CD4-positive, alpha-beta memory T cell (primary cell): ENCODE data around the gene MOCS1. TPM values are rescaled to one million over a fixed set of nuclear protein-coding genes. Genes with fewer than 3 reads are reported as not detected.

Source experiments
- CTCF ChIA-PET: fragments of 350-600 bp; sonication (Branson Sonifier 250); formaldehyde crosslinking; loops from one replicate; lab custom pipeline; 2021; ENCODE audit warnings: inconsistent platforms; ENCODE audit not compliant: partially characterized antibody; lab: Charles Lee
- POLR2A ChIA-PET: fragments of 350-600 bp; sonication (Branson Sonifier 250); formaldehyde crosslinking; loops from one replicate; lab custom pipeline; 2021; ENCODE audit not compliant: partially characterized antibody; lab: Charles Lee
- DNase-seq, 5 donors: peaks; one replicate each; pipeline versions ENCODE4 v3.0.0 to v3.0.0-alpha.2; 2020 to 2022; ENCODE audit warnings: mixed read lengths in 1 of 5
- H3K27ac ChIP-seq: one replicate; pipeline ENCODE4 v1.7.0; 2013; ENCODE audit warnings: low read depth, low read length
- H3K27me3 ChIP-seq: 2 replicates; pipeline ENCODE4 v1.7.0; 2013; ENCODE audit warnings: mild to moderate bottlenecking, low read length, moderate library complexity; ENCODE audit not compliant: insufficient read depth
- H3K36me3 ChIP-seq: 2 replicates; pipeline ENCODE4 v1.7.0; 2013; ENCODE audit warnings: mild to moderate bottlenecking, low read length, moderate library complexity; ENCODE audit not compliant: insufficient read depth
- H3K4me1 ChIP-seq: 2 replicates; pipeline ENCODE4 v1.7.0; 2013; ENCODE audit warnings: mild to moderate bottlenecking, low read length, moderate library complexity; ENCODE audit not compliant: insufficient read depth
- H3K4me3 ChIP-seq, 2 donors: one replicate each; pipeline ENCODE4 v1.7.0; 2013; ENCODE audit warnings: low read length in 2 of 2, mild to moderate bottlenecking in 1 of 2
- H3K9me3 ChIP-seq, 2 donors: one replicate each; pipeline ENCODE4 v1.7.0; 2013; ENCODE audit warnings: low read length in 2 of 2, control low read depth in 1 of 2; ENCODE audit not compliant: control insufficient read depth in 1 of 2
- H3K27ac Mint-ChIP-seq, 7 donors: one replicate each; pipeline ENCODE4 v1.8.0; 2020 to 2021; ENCODE audit warnings: mixed read lengths in 7 of 7, mild to moderate bottlenecking in 6 of 7, inconsistent platforms in 3 of 7, moderate library complexity in 3 of 7
- H3K27me3 Mint-ChIP-seq, 2 donors: one replicate each; pipeline ENCODE4 v1.8.0; 2020 to 2021; ENCODE audit warnings: mixed read lengths in 2 of 2
- H3K36me3 Mint-ChIP-seq, 2 donors: one replicate each; pipeline ENCODE4 v1.8.0; 2020 to 2021; ENCODE audit warnings: mixed read lengths in 2 of 2, inconsistent platforms in 1 of 2, mild to moderate bottlenecking in 1 of 2
- H3K4me1 Mint-ChIP-seq, 4 donors: one replicate each; pipeline ENCODE4 v1.8.0; 2020 to 2021; ENCODE audit warnings: mixed read lengths in 4 of 4, mild to moderate bottlenecking in 1 of 4
- H3K4me3 Mint-ChIP-seq, 8 donors: one replicate each; pipeline ENCODE4 v1.8.0; 2020 to 2021; ENCODE audit warnings: mixed read lengths in 8 of 8, mild to moderate bottlenecking in 7 of 8, moderate library complexity in 6 of 8, inconsistent platforms in 3 of 8
- H3K9me3 Mint-ChIP-seq, 8 donors: one replicate each; pipeline ENCODE4 v1.8.0; 2020 to 2021; ENCODE audit warnings: mixed read lengths in 8 of 8, mild to moderate bottlenecking in 5 of 8, inconsistent platforms in 3 of 8, moderate library complexity in 1 of 8
- intact Hi-C: fragments of 100-400 bp; cut with micrococcal nuclease; formaldehyde crosslinking; loops from one replicate; pipeline ENCODE4 v1.15.1; 2023
- polyA plus RNA-seq, 2 donors: library from polyadenylated mRNA; unstranded; fragments of 300-500 nt; fragmentation: Illumina TruSeq; gene quantifications; one replicate each; pipeline ENCODE4 v1.2.3, GENCODE V29; 2021
- total RNA-seq, 2 experiments: library from RNA; stranded (reverse); gene quantifications; one replicate each; pipeline ENCODE4 v1.2.3, GENCODE V29; 2021

The MOCS1 gene
- total and polyA plus RNA-seq, 4 experiments from 2014 or later = 0.11 to 0.80 (median 0.36) TPM

GRCh38 chr6:39902786-39903465, 31.3 kb downstream of the MOCS1 start:
- no peak for DNase-seq
- ChIA-PET POLR2A (no interaction called here), CTCF (no interaction called here)
- Mint-ChIP-seq H3K27ac (no peak overlapping the region), H3K36me3 (no peaks in the 10 kb centered on the region), H3K9me3 (peaks cover 0 to 2% (median 0%) of the 10 kb centered on the region in 8 donors), H3K27me3 (peaks cover 4 to 9% of the 10 kb centered on the region in 2 donors), H3K4me1 (no peaks in the 10 kb centered on the region), H3K4me3 (no peak overlapping the region)
- Histone ChIP-seq H3K36me3 (no peaks in the 10 kb centered on the region), H3K27me3 (no peaks in the 10 kb centered on the region), H3K4me3 (no peak overlapping the region), H3K4me1 (no peaks in the 10 kb centered on the region), H3K27ac (no peak overlapping the region), H3K9me3 (no peaks in the 10 kb centered on the region)
- intact Hi-C loops = no loop called here

- ChIA-PET POLR2A (no interaction called here), CTCF (no interaction called here)
- H3K4me3 Mint-ChIP-seq = no peak overlapping the region
Measured at GRCh38 chr6:39902136-39902535, 32.1 kb downstream of the MOCS1 start.

GRCh38 chr6:39901670-39902069, 32.6 kb downstream of the MOCS1 start:
- Mint-ChIP-seq H3K4me1 (no peaks in the 10 kb centered on the region), H3K4me3 (no peak overlapping the region), H3K36me3 (no peaks in the 10 kb centered on the region), H3K9me3 (peaks cover 0 to 2% (median 0%) of the 10 kb centered on the region in 8 donors), H3K27ac (no peak overlapping the region), H3K27me3 (peaks cover 5 to 9% of the 10 kb centered on the region in 2 donors)
- ChIA-PET POLR2A (no interaction called here), CTCF (no interaction called here)
- DNase-seq = no peak
- H3K9me3 ChIP-seq = no peaks in the 10 kb centered on the region
- no peaks in the 10 kb centered on the region for H3K27me3 ChIP-seq
- no peaks in the 10 kb centered on the region for H3K4me1 ChIP-seq
- H3K27ac ChIP-seq = no peak overlapping the region
- H3K36me3 ChIP-seq = no peaks in the 10 kb centered on the region
- intact Hi-C loops = no loop called here
- H3K4me3 ChIP-seq = no peak overlapping the region

More at GRCh38 chr6:39902136-39902535, 32.1 kb downstream of the MOCS1 start:
- no peaks in the 10 kb centered on the region for H3K9me3 ChIP-seq
- no peak for DNase-seq
- Mint-ChIP-seq H3K9me3 (peaks cover 0 to 2% (median 0%) of the 10 kb centered on the region in 8 donors), H3K4me1 (no peaks in the 10 kb centered on the region), H3K27ac (no peak overlapping the region), H3K36me3 (no peaks in the 10 kb centered on the region), H3K27me3 (peaks cover 4 to 9% of the 10 kb centered on the region in 2 donors)
- H3K4me3 ChIP-seq = no peak overlapping the region
- no peaks in the 10 kb centered on the region for H3K27me3 ChIP-seq
- H3K36me3 ChIP-seq = no peaks in the 10 kb centered on the region
- no peak overlapping the region for H3K27ac ChIP-seq
- H3K4me1 ChIP-seq = no peaks in the 10 kb centered on the region
- intact Hi-C loops = no loop called here

GRCh38 chr6:39901116-39901655, 33.1 kb downstream of the MOCS1 start:
- CTCF ChIA-PET = no interaction called here
- POLR2A ChIA-PET = no interaction called here

GRCh38 chr6:39899554-39900295, 34.5 kb downstream of the MOCS1 start:
- intact Hi-C loops = no loop called here

More at GRCh38 chr6:39901116-39901655, 33.1 kb downstream of the MOCS1 start:
- peak overlapping the region in 1 of 7 donors; percentile 14 for H3K27ac Mint-ChIP-seq
- Histone ChIP-seq H3K4me3 (no peak overlapping the region), H3K9me3 (no peaks in the 10 kb centered on the region), H3K27ac (no peak overlapping the region), H3K27me3 (no peaks in the 10 kb centered on the region), H3K4me1 (no peaks in the 10 kb centered on the region), H3K36me3 (no peaks in the 10 kb centered on the region)
- H3K4me3 Mint-ChIP-seq = no peak overlapping the region
- H3K36me3 Mint-ChIP-seq = no peaks in the 10 kb centered on the region
- no peaks in the 10 kb centered on the region for H3K4me1 Mint-ChIP-seq
- no peak for DNase-seq
- peaks cover 0 to 2% (median 0%) of the 10 kb centered on the region in 8 donors for H3K9me3 Mint-ChIP-seq
- intact Hi-C loops = no loop called here
- H3K27me3 Mint-ChIP-seq = peaks cover 5 to 9% of the 10 kb centered on the region in 2 donors

GRCh38 chr6:39898625-39899024, 35.6 kb downstream of the MOCS1 start:
- no peak for DNase-seq
- no peaks in the 10 kb centered on the region for H3K9me3 ChIP-seq
- H3K4me1 ChIP-seq = no peaks in the 10 kb centered on the region
- H3K27me3 Mint-ChIP-seq = peaks cover 5 to 9% of the 10 kb centered on the region in 2 donors
- no peak overlapping the region for H3K4me3 ChIP-seq
- H3K9me3 Mint-ChIP-seq = peaks cover 0 to 2% (median 0%) of the 10 kb centered on the region in 8 donors
- H3K36me3 ChIP-seq = no peaks in the 10 kb centered on the region
- H3K27me3 ChIP-seq = no peaks in the 10 kb centered on the region
- CTCF ChIA-PET = no interaction called here
- POLR2A ChIA-PET = no interaction called here
- no peak overlapping the region for H3K27ac ChIP-seq
- no peaks in the 10 kb centered on the region for H3K36me3 Mint-ChIP-seq
- intact Hi-C loops = no loop called here
- H3K4me1 Mint-ChIP-seq = no peaks in the 10 kb centered on the region
- H3K4me3 Mint-ChIP-seq = no peak overlapping the region
- H3K27ac Mint-ChIP-seq = no peak overlapping the region

More at GRCh38 chr6:39899554-39900295, 34.5 kb downstream of the MOCS1 start:
- H3K4me1 ChIP-seq = no peaks in the 10 kb centered on the region
- ChIA-PET POLR2A (no interaction called here), CTCF (no interaction called here)
- no peaks in the 10 kb centered on the region for H3K9me3 ChIP-seq
- no peak overlapping the region for H3K4me3 Mint-ChIP-seq
- H3K4me3 ChIP-seq = no peak overlapping the region
- no peak overlapping the region for H3K27ac ChIP-seq
- H3K27me3 Mint-ChIP-seq = peaks cover 5 to 9% of the 10 kb centered on the region in 2 donors
- H3K27ac Mint-ChIP-seq = no peak overlapping the region
- peaks cover 0 to 2% (median 0%) of the 10 kb centered on the region in 8 donors for H3K9me3 Mint-ChIP-seq
- no peaks in the 10 kb centered on the region for H3K4me1 Mint-ChIP-seq
- DNase-seq = no peak
- no peaks in the 10 kb centered on the region for H3K36me3 ChIP-seq
- no peaks in the 10 kb centered on the region for H3K27me3 ChIP-seq
- H3K36me3 Mint-ChIP-seq = no peaks in the 10 kb centered on the region

- Histone ChIP-seq H3K27ac (no peak overlapping the region), H3K4me1 (no peaks in the 10 kb centered on the region), H3K27me3 (no peaks in the 10 kb centered on the region), H3K4me3 (no peak overlapping the region), H3K9me3 (no peaks in the 10 kb centered on the region), H3K36me3 (no peaks in the 10 kb centered on the region)
- no peaks in the 10 kb centered on the region for H3K4me1 Mint-ChIP-seq
- no peak overlapping the region for H3K27ac Mint-ChIP-seq
- no peak for DNase-seq
- H3K9me3 Mint-ChIP-seq = peaks cover 0 to 2% (median 0%) of the 10 kb centered on the region in 8 donors
- POLR2A ChIA-PET = no interaction called here
- H3K4me3 Mint-ChIP-seq = no peak overlapping the region
- intact Hi-C loops = no loop called here
- H3K27me3 Mint-ChIP-seq = peaks cover 5% of the 10 kb centered on the region in 2 donors
- no peaks in the 10 kb centered on the region for H3K36me3 Mint-ChIP-seq
- CTCF ChIA-PET = no interaction called here
Measured at GRCh38 chr6:39897698-39898097, 36.6 kb downstream of the MOCS1 start.
